GM23338 (cell line): ENCODE results near the gene ACO2. TPM values are rescaled to one million over a fixed set of nuclear protein-coding genes. Genes with fewer than 3 reads are reported as not detected.

Experiments used
- ATAC-seq: fragments of 200-7000 bp; cut with Tn5 transposase; 3 replicates; pipeline ENCODE4 v1.9.1; 2020
- DNase-seq: peaks from one replicate; pipeline ENCODE4 v3.0.0-alpha.2; 2015; ENCODE audit warnings: low spot score
- H2AFZ ChIP-seq: fragments of 200-600 bp; sonication (generic); 2 replicates; pipeline ENCODE4 v1.8.0; 2016; ENCODE audit warnings: antibody characterized with exemption, mild to moderate bottlenecking, moderate library complexity
- H3F3A ChIP-seq: fragments of 200-600 bp; sonication (generic); replicated peaks from 2 replicates; pipeline ENCODE4 v1.8.0; 2017; ENCODE audit warnings: antibody characterized with exemption, mixed run types, low read depth
- H3K27ac ChIP-seq: fragments of 200-600 bp; sonication (generic); 2 replicates; pipeline ENCODE4 v1.6.1; 2016; ENCODE audit warnings: low read depth
- H3K27me3 ChIP-seq: fragments of 200-600 bp; sonication (generic); 2 replicates; pipeline ENCODE4 v1.8.0; 2016; ENCODE audit warnings: mild to moderate bottlenecking, mixed run types, moderate library complexity; ENCODE audit not compliant: insufficient read depth
- H3K36me3 ChIP-seq: fragments of 200-600 bp; sonication (generic); 2 replicates; pipeline ENCODE4 v1.8.0; 2016; ENCODE audit warnings: mild to moderate bottlenecking; ENCODE audit not compliant: insufficient read depth
- H3K4me1 ChIP-seq: fragments of 200-600 bp; sonication (generic); 2 replicates; pipeline ENCODE4 v1.8.0; 2016; ENCODE audit warnings: mild to moderate bottlenecking, moderate library complexity; ENCODE audit not compliant: insufficient read depth
- H3K4me2 ChIP-seq: fragments of 200-600 bp; sonication (generic); 2 replicates; pipeline ENCODE4 v1.7.1; 2017; ENCODE audit warnings: mixed run types
- H3K4me3 ChIP-seq: fragments of 200-600 bp; sonication (generic); 2 replicates; pipeline ENCODE4 v1.6.1; 2016; ENCODE audit warnings: mixed run types
- H3K79me2 ChIP-seq: fragments of 200-600 bp; sonication (generic); replicated peaks from 2 replicates; pipeline ENCODE4 v1.8.0; 2017; ENCODE audit warnings: mild to moderate bottlenecking; ENCODE audit not compliant: insufficient read depth
- H3K9me2 ChIP-seq: fragments of 200-600 bp; sonication (generic); 2 replicates; pipeline ENCODE4 v1.8.0; 2017; ENCODE audit not compliant: insufficient read depth
- H4K20me1 ChIP-seq: fragments of 200-600 bp; sonication (generic); replicated peaks from 2 replicates; pipeline ENCODE4 v1.8.0; 2017; ENCODE audit warnings: mild to moderate bottlenecking; ENCODE audit not compliant: insufficient read depth
- H3K27ac Mint-ChIP-seq: 2 replicates; pipeline ENCODE4 v1.8.0; 2020; ENCODE audit warnings: inconsistent platforms, mild to moderate bottlenecking, moderate library complexity, mixed read lengths
- H3K27me3 Mint-ChIP-seq: 3 replicates; pipeline ENCODE4 v1.8.0; 2022; ENCODE audit warnings: low read depth, mild to moderate bottlenecking, moderate library complexity, mixed read lengths, inconsistent platforms; ENCODE audit not compliant: insufficient read depth, poor library complexity
- H3K36me3 Mint-ChIP-seq: 3 replicates; pipeline ENCODE4 v1.8.0; 2021; ENCODE audit warnings: low read depth, mild to moderate bottlenecking, inconsistent platforms, moderate library complexity, mixed read lengths
- H3K4me1 Mint-ChIP-seq: 3 replicates; pipeline ENCODE4 v1.8.0; 2020; ENCODE audit warnings: mild to moderate bottlenecking, inconsistent platforms, mixed read lengths
- H3K4me3 Mint-ChIP-seq: 3 replicates; pipeline ENCODE4 v1.8.0; 2021; ENCODE audit warnings: moderate library complexity, mild to moderate bottlenecking, inconsistent platforms, mixed read lengths
- H3K9me3 Mint-ChIP-seq: 3 replicates; pipeline ENCODE4 v1.8.0; 2020; ENCODE audit warnings: moderate library complexity, mild to moderate bottlenecking, inconsistent platforms, mixed read lengths
- CTCF ChIP-seq, 2 experiments: fragments of 200-600 bp in 1 of 2; sonication (generic) in 1 of 2; conservative IDR thresholded peaks; 2 replicates each; pipeline versions ENCODE4 v1.5.1 to v1.6.1; 2016 to 2017; ENCODE audit warnings: antibody characterized with exemption in 2 of 2, low read depth in 2 of 2, mild to moderate bottlenecking in 2 of 2, moderate library complexity in 1 of 2
- EZH2 ChIP-seq: fragments of 200-600 bp; sonication (generic); IDR thresholded peaks from one replicate; pipeline ENCODE4 v1.8.0; 2017; ENCODE audit warnings: antibody characterized with exemption, mild to moderate bottlenecking, low read depth; ENCODE audit not compliant: unreplicated experiment
- JUNB ChIP-seq: IDR thresholded peaks from one replicate; pipeline ENCODE4 v1.6.1; 2016; ENCODE audit warnings: antibody characterized with exemption; ENCODE audit not compliant: unreplicated experiment
- NANOG ChIP-seq: IDR thresholded peaks from 2 replicates; pipeline ENCODE4 v1.6.1; 2016; ENCODE audit warnings: antibody characterized with exemption, borderline replicate concordance
- POLR2AphosphoS5 ChIP-seq: IDR thresholded peaks from 2 replicates; pipeline ENCODE4 v1.6.1; 2016; ENCODE audit warnings: antibody characterized with exemption, low read depth
- REST ChIP-seq: IDR thresholded peaks from one replicate; pipeline ENCODE4 v1.6.1; 2018; ENCODE audit warnings: antibody characterized with exemption; ENCODE audit not compliant: unreplicated experiment
- polyA plus RNA-seq: library from polyadenylated mRNA; unstranded; fragments of >200 nt; fragmentation: Nextera tagmentation; extraction: Ambion mirVana; gene quantifications from 2 replicates; pipeline ENCODE4 v1.2.1, GENCODE V29; 2016
- total RNA-seq: library from RNA; depleted of rRNA; stranded (reverse); fragments of >200 nt; shearing (Covaris generic); gene quantifications from 2 replicates; pipeline ENCODE4 v1.2.3, GENCODE V29; 2014

Gene ACO2
- total and polyA plus RNA-seq, 2 experiments from 2014 or later = 36.2 to 79.7 TPM

- DNase-seq = no peak
- Mint-ChIP-seq H3K9me3 (no peaks in the 10 kb centered on the region), H3K27ac (no peak overlapping the region), H3K4me1 (peaks cover 45% of the 10 kb centered on the region), H3K4me3 (peak overlapping the region; percentile 53; the same call in 1 of the 3 replicates), H3K36me3 (no peaks in the 10 kb centered on the region), H3K27me3 (peaks cover 22% of the 10 kb centered on the region)
- no peaks in the 10 kb centered on the region for H3K79me2 ChIP-seq
- no peaks in the 10 kb centered on the region for H4K20me1 ChIP-seq
- H3K27ac ChIP-seq = no peak overlapping the region
- no peaks in the 10 kb centered on the region for H3K36me3 ChIP-seq
- H3F3A ChIP-seq = no peaks in the 10 kb centered on the region
- peaks cover 26% of the 10 kb centered on the region for H3K4me1 ChIP-seq
- no peak overlapping the region; the same call in 1 of the 2 replicates for H3K4me3 ChIP-seq
- TF ChIP-seq REST (no peak), NANOG (no peak), JUNB (no peak), POLR2AphosphoS5 (no peak)
- peak overlapping the region; percentile 91 for H2AFZ ChIP-seq
- no peaks in the 10 kb centered on the region for H3K27me3 ChIP-seq
- no peaks in the 10 kb centered on the region for H3K9me2 ChIP-seq
- ATAC-seq = no peak
- H3K4me2 ChIP-seq = peak overlapping the region; percentile 62; the same call in 1 of the 2 replicates
These were observed 92.9 kb downstream of the ACO2 start for GRCh38 chr22:41561788-41562187.

- Mint-ChIP-seq H3K36me3 (no peaks in the 10 kb centered on the region), H3K27ac (peak overlapping the region; percentile 31; the same call in 1 of the 2 replicates), H3K9me3 (no peaks in the 10 kb centered on the region), H3K4me1 (peaks cover 40% of the 10 kb centered on the region), H3K27me3 (peaks cover 22% of the 10 kb centered on the region), H3K4me3 (no peak overlapping the region)
- Histone ChIP-seq H3K36me3 (no peaks in the 10 kb centered on the region), H3K79me2 (no peaks in the 10 kb centered on the region), H3F3A (no peaks in the 10 kb centered on the region), H3K4me2 (peak overlapping the region; percentile 65; the same call in 1 of the 2 replicates), H4K20me1 (no peaks in the 10 kb centered on the region), H3K4me3 (no peak overlapping the region), H3K9me2 (no peaks in the 10 kb centered on the region), H3K27me3 (no peaks in the 10 kb centered on the region), H3K4me1 (peaks cover 26% of the 10 kb centered on the region), H3K27ac (no peak overlapping the region), H2AFZ (no peak overlapping the region; the same call in 1 of the 2 replicates)
- no peak for DNase-seq
- TF ChIP-seq NANOG = no peak
- 0 out of 4 replicates have a peak, but pooled peaks of 1 of the 2 experiments have one; percentile 11 for TF ChIP-seq CTCF (conservative IDR thresholded peaks at IDR 0.05; ENCODE audit: low read depth in 2 of 2)
- no peak for TF ChIP-seq EZH2
- ATAC-seq = no peak
These were observed 93.5 kb downstream of the ACO2 start for GRCh38 chr22:41562461-41562860.
